HepG2 (cell line): ENCODE measurements around the gene ADGRD1. TPM values are rescaled to one million over a fixed set of nuclear protein-coding genes. Genes with fewer than 3 reads are reported as not detected.

Experiments
- ATAC-seq: fragments of 200-7000 bp; cut with Tn5 transposase; 3 replicates; pipeline ENCODE4 v1.9.1; 2020; ENCODE audit warnings: mild to moderate bottlenecking, moderate library complexity
- BruUV-seq: library from RNA; stranded (reverse); fragments of 400-500 nt; replicated peaks from 2 replicates; lab custom pipeline; 2021; lab: Mats Ljungman, UMichigan
- CTCF ChIA-PET: fragments of 300-600 bp; formaldehyde crosslinking; extraction: SDS; loops from one replicate; lab custom pipeline; 2021; ENCODE audit warnings: low total read pairs, inconsistent platforms, low intra/inter-chr PET ratio; lab: Yijun Ruan, JAX
- POLR2A ChIA-PET: fragments of 350-600 bp; sonication (Branson Sonifier 250); formaldehyde crosslinking; loops from one replicate; lab custom pipeline; 2020; ENCODE audit warnings: antibody characterized with exemption, inconsistent platforms; lab: Yijun Ruan, JAX
- DNase-seq: peaks from one replicate; pipeline ENCODE4 v3.0.0-alpha.2; 2015; ENCODE audit warnings: low spot score
- FAIRE-seq: peaks from 3 replicates; lab custom pipeline; 2011; peaks lifted over from hg19 to GRCh38; lab: Jason Lieb, UNC
- H2AFZ ChIP-seq: one replicate; pipeline ENCODE4 v1.6.1; 2011; ENCODE audit warnings: low read length, inconsistent platforms
- H3K27ac ChIP-seq: fragments of 300-600 bp; 3 replicates; pipeline ENCODE4 v1.8.0; 2011; ENCODE audit warnings: mixed run types, mild to moderate bottlenecking, mixed read lengths, low read length, inconsistent platforms; ENCODE audit not compliant: insufficient read depth; ENCODE audit errors: extremely low read length
- H3K27me3 ChIP-seq, 2 experiments: fragments of 200-600 bp in 1 of 2; 2 replicates in 1 of 2; 3 replicates in 1 of 2; pipeline versions ENCODE4 v1.6.0 to v1.8.0; 2011; ENCODE audit warnings: low read length in 2 of 2, mild to moderate bottlenecking in 2 of 2, moderate library complexity in 2 of 2, inconsistent platforms in 1 of 2; ENCODE audit not compliant: insufficient read depth in 2 of 2, control insufficient read depth in 1 of 2
- H3K36me3 ChIP-seq, 2 experiments: fragments of 200-600 bp in 1 of 2; replicated peaks in 1 of 2; 2 replicates in 1 of 2; 3 replicates in 1 of 2; pipeline versions ENCODE4 v1.5.1 to v1.8.0; 2011; ENCODE audit warnings: low read length in 2 of 2, inconsistent platforms in 1 of 2; ENCODE audit not compliant: insufficient read depth in 2 of 2, control insufficient read depth in 1 of 2
- H3K4me1 ChIP-seq: 2 replicates; pipeline ENCODE4 v1.5.1; 2012; ENCODE audit warnings: low read length, inconsistent platforms; ENCODE audit not compliant: insufficient read depth
- H3K4me2 ChIP-seq: 2 replicates; pipeline ENCODE4 v1.6.0; 2011; ENCODE audit warnings: low read depth, low read length, inconsistent platforms
- H3K4me3 ChIP-seq, 3 experiments: fragments of 200-600 bp in 1 of 3; sonication (generic), shearing (Covaris generic) in 1 of 3; replicated peaks in 1 of 3; 2 replicates each; pipeline ENCODE4 v1.5.1; 2011 to 2016; ENCODE audit warnings: low read length in 3 of 3, inconsistent platforms in 2 of 3, low read depth in 2 of 3, mild to moderate bottlenecking in 2 of 3, control low read depth in 1 of 3, mixed read lengths in 1 of 3; ENCODE audit not compliant: insufficient read depth in 1 of 3
- H3K79me2 ChIP-seq: one replicate; pipeline ENCODE4 v1.6.1; 2011; ENCODE audit warnings: low read length, inconsistent platforms; ENCODE audit not compliant: insufficient read depth
- H3K9ac ChIP-seq: 2 replicates; pipeline ENCODE4 v1.6.0; 2011; ENCODE audit warnings: mild to moderate bottlenecking, low read depth, low read length, inconsistent platforms; ENCODE audit not compliant: insufficient read depth
- H3K9me3 ChIP-seq: 2 replicates; pipeline ENCODE4 v1.5.1; 2012; ENCODE audit warnings: mild to moderate bottlenecking, low read length
- H4K20me1 ChIP-seq: 2 replicates; pipeline ENCODE4 v1.6.0; 2011; ENCODE audit warnings: inconsistent platforms, mild to moderate bottlenecking, low read length, moderate library complexity; ENCODE audit not compliant: insufficient read depth
- BORCS8-MEF2B ChIP-seq: sonication (generic); formaldehyde crosslinking; IDR thresholded peaks from 2 replicates; pipeline ENCODE4 v1.8.0; 2022; ENCODE audit warnings: mild to moderate bottlenecking, missing genetic modification reagents
- FOXK1 ChIP-seq: sonication (generic); formaldehyde crosslinking; IDR thresholded peaks from 2 replicates; pipeline ENCODE4 v1.4.0; 2020; ENCODE audit warnings: low read depth, missing genetic modification reagents, borderline replicate concordance
- HDAC1 ChIP-seq: sonication (generic); formaldehyde crosslinking; IDR thresholded peaks from 2 replicates; pipeline ENCODE4 v1.5.1; 2020; ENCODE audit warnings: mild to moderate bottlenecking, missing genetic modification reagents
- HIC2 ChIP-seq: sonication (generic); formaldehyde crosslinking; IDR thresholded peaks from 2 replicates; pipeline ENCODE4 v1.9.0; 2022; ENCODE audit warnings: low read depth, missing genetic modification reagents
- HOXA9 ChIP-seq: sonication (generic); formaldehyde crosslinking; IDR thresholded peaks from 2 replicates; pipeline ENCODE4 v1.8.1; 2022; ENCODE audit warnings: missing genetic modification reagents, mild to moderate bottlenecking, moderate library complexity, borderline replicate concordance
- KLF6 ChIP-seq: IDR thresholded peaks from 2 replicates; pipeline ENCODE4 v1.8.0; 2016; ENCODE audit warnings: missing biosample characterization, missing genetic modification reagents
- MED1 ChIP-seq: sonication (generic); formaldehyde crosslinking; IDR thresholded peaks from 2 replicates; pipeline ENCODE4 v1.4.0; 2020; ENCODE audit warnings: missing genetic modification reagents
- NBN ChIP-seq: fragments of 450-650 bp; conservative IDR thresholded peaks from 2 replicates; pipeline ENCODE4 v1.6.1; 2017
- SNAPC5 ChIP-seq: sonication (generic); formaldehyde crosslinking; IDR thresholded peaks from 2 replicates; pipeline ENCODE4 v1.8.1; 2023; ENCODE audit warnings: mild to moderate bottlenecking, missing genetic modification reagents, borderline replicate concordance
- ZBTB37 ChIP-seq: sonication (generic); formaldehyde crosslinking; IDR thresholded peaks from 2 replicates; pipeline ENCODE4 v1.4.0; 2020; ENCODE audit warnings: mild to moderate bottlenecking, missing genetic modification reagents
- ZBTB38 ChIP-seq: sonication (generic); formaldehyde crosslinking; IDR thresholded peaks from 2 replicates; pipeline ENCODE4 v1.5.1; 2020; ENCODE audit warnings: mild to moderate bottlenecking, missing genetic modification reagents
- ZNF446 ChIP-seq: sonication (generic); formaldehyde crosslinking; IDR thresholded peaks from 2 replicates; pipeline ENCODE4 v1.5.0; 2020; ENCODE audit warnings: mild to moderate bottlenecking, missing genetic modification reagents
- ZNF496 ChIP-seq: sonication (generic); formaldehyde crosslinking; IDR thresholded peaks from 2 replicates; pipeline ENCODE4 v1.8.1; 2023; ENCODE audit warnings: mild to moderate bottlenecking, moderate library complexity, missing genetic modification reagents; ENCODE audit not compliant: insufficient replicate concordance
- ZNF549 ChIP-seq: sonication (generic); formaldehyde crosslinking; IDR thresholded peaks from 2 replicates; pipeline ENCODE4 v1.5.0; 2020; ENCODE audit warnings: missing genetic modification reagents
- ZNF672 ChIP-seq: sonication (generic); formaldehyde crosslinking; IDR thresholded peaks from 2 replicates; pipeline ENCODE4 v1.8.1; 2022; ENCODE audit warnings: missing genetic modification reagents
- ZNF724P ChIP-seq: sonication (generic); formaldehyde crosslinking; IDR thresholded peaks from 2 replicates; pipeline ENCODE4 v1.8.0; 2022; ENCODE audit warnings: missing genetic modification reagents, borderline replicate concordance
- ZNF761 ChIP-seq: sonication (generic); formaldehyde crosslinking; conservative IDR thresholded peaks from 2 replicates; pipeline ENCODE4 v1.4.0; 2020; ENCODE audit warnings: mild to moderate bottlenecking, missing genetic modification reagents
- ZNF776 ChIP-seq: sonication (generic); formaldehyde crosslinking; IDR thresholded peaks from 2 replicates; pipeline ENCODE4 v1.4.0; 2020; ENCODE audit warnings: mild to moderate bottlenecking, missing genetic modification reagents
- ZNF780A ChIP-seq: sonication (generic); formaldehyde crosslinking; IDR thresholded peaks from 2 replicates; pipeline ENCODE4 v1.8.0; 2022; ENCODE audit warnings: mild to moderate bottlenecking, missing genetic modification reagents, moderate library complexity
- ZNF883 ChIP-seq: sonication (generic); formaldehyde crosslinking; IDR thresholded peaks from 2 replicates; pipeline ENCODE4 v1.5.1; 2020; ENCODE audit warnings: mild to moderate bottlenecking, missing genetic modification reagents; ENCODE audit errors: not compliant biosample characterization
- WGBS: methylation state at CpG from one replicate; pipeline ENCODE4 v1.1.6; 2017; ENCODE audit warnings: low lambda C conversion rate; 5-methylcytosine and 5-hydroxymethylcytosine counted together
- in situ Hi-C: cut with HindIII; loops from 2 replicates; pipeline ENCODE4 v1.10.0; 2017; ENCODE audit warnings: low pct_unique_long_range_greater_than_20kb; ENCODE audit not compliant: extremely low pct_ligation_motif_present
- intact Hi-C: fragments of 100-400 bp; cut with micrococcal nuclease; formaldehyde crosslinking; loops from one replicate; pipeline ENCODE4 v1.10.0; 2022; ENCODE audit not compliant: unreplicated experiment
- polyA plus RNA-seq, 8 experiments: library from polyadenylated mRNA; depleted of rRNA in 3 of 8; stranded (reverse) in 7 of 8; unstranded in 1 of 8; fragments of >200 nt; fragmentation: Illumina TruSeq in 4 of 8; extraction: Trizol in 4 of 8; gene quantifications; 2 replicates each; pipeline versions ENCODE4 v1.2.1 to v1.2.3, GENCODE V29; 2011 to 2016; ENCODE audit warnings: low read depth in 4 of 8, missing spikeins in 1 of 8, mixed read lengths in 1 of 8; ENCODE audit not compliant: insufficient read depth in 1 of 8
- total RNA-seq, 5 experiments: library from RNA; depleted of rRNA; stranded (reverse); fragments of >200 nt; fragmentation: Illumina TruSeq; extraction: Trizol; gene quantifications; 2 replicates each; pipeline ENCODE4 v1.2.3, GENCODE V29; 2016; ENCODE audit warnings: low read depth in 1 of 5

The ADGRD1 gene
- total and polyA plus RNA-seq, 2 of the 13 experiments (the other 11 are each of a cell fraction or from before 2014, with no cell fraction given) = 0.46 to 12.4 TPM

- CTCF ChIA-PET = no interaction called here
- no peak for ATAC-seq
- intact Hi-C loops (no loop called here), in situ Hi-C loops (loop anchor here (25.0 kb wide), 1 partner anchor 541 kb away; no protein-coding TSS in a partner anchor)
- Histone ChIP-seq H2AFZ (peak overlapping the region; percentile 24), H3K4me1 (peaks cover 25% of the 10 kb centered on the region), H3K79me2 (no peaks in the 10 kb centered on the region), H4K20me1 (no peaks in the 10 kb centered on the region), H3K9me3 (peaks cover 9% of the 10 kb centered on the region; the same call in 1 of the 2 replicates), H3K4me2 (peak overlapping the region; percentile 30; the same call in 1 of the 2 replicates), H3K27ac (peak overlapping the region; percentile 10), H3K27me3 (0 out of 5 replicates have a peak, but pooled peaks cover 1 to 12% of the 10 kb centered on the region in 2 experiments), H3K4me3 (peak overlapping the region in 1 of 3 experiments; percentile 3; a peak in 1 of 6 replicates), H3K9ac (peak overlapping the region; percentile 4; the same call in 1 of the 2 replicates), H3K36me3 (no peaks in the 10 kb centered on the region)
- FAIRE-seq = no peak
- WGBS = 45% methylated on average over 8 of the region's 8 CpGs
- BruUV-seq = no TSS peak
- POLR2A ChIA-PET = interaction anchor here (0.7 to 1.7 kb wide), 3 partner anchors 33 to 51 kb away, joined by 3 to 4 read pairs (median 3); partner anchors contain the start of gene ADGRD1
- no peak for DNase-seq
- TF ChIP-seq ZNF672 (CRISPR knock-in tag) = no peak
- TF ChIP-seq ZNF776 (CRISPR knock-in tag) = no peak
- no peak for TF ChIP-seq ZNF761 (CRISPR knock-in tag)
- TF ChIP-seq SNAPC5 (CRISPR knock-in tag) = no peak
- 0 out of 2 replicates have a peak, but pooled peaks have one; percentile 8 for TF ChIP-seq HOXA9
- TF ChIP-seq BORCS8-MEF2B (CRISPR knock-in tag) = 0 out of 2 replicates have a peak, but pooled peaks have one; percentile 7
- no peak for TF ChIP-seq MED1 (CRISPR knock-in tag)
- no peak for TF ChIP-seq ZNF724P (CRISPR knock-in tag)
- peak; percentile 8; the same call in 1 of the 2 replicates for TF ChIP-seq HDAC1 (CRISPR knock-in tag)
- TF ChIP-seq KLF6 = no peak
- TF ChIP-seq ZNF780A = 0 out of 2 replicates have a peak, but pooled peaks have one; percentile 29
- no peak for TF ChIP-seq ZNF496 (CRISPR knock-in tag)
- no peak for TF ChIP-seq ZBTB38 (CRISPR knock-in tag)
- no peak for TF ChIP-seq ZNF446 (CRISPR knock-in tag)
- TF ChIP-seq ZNF549 (CRISPR knock-in tag) = no peak
- TF ChIP-seq HIC2 (CRISPR knock-in tag) = no peak
- 0 out of 2 replicates have a peak, but pooled peaks have one; percentile 4 for TF ChIP-seq FOXK1 (CRISPR knock-in tag)
- no peak for TF ChIP-seq ZBTB37 (CRISPR knock-in tag)
- no peak for TF ChIP-seq ZNF883
- TF ChIP-seq NBN = no peak
Measured at GRCh38 chr12:130920723-130921381, 32.9 kb upstream of the ADGRD1 start.
